WTC11 (cell line): ENCODE results near the gene TSHZ3.
A peak's percentile ranks its signal among the peaks of the same experiment; 100 is the strongest.

Source experiments
- ATF6 ChIP-seq: sonication (generic); formaldehyde crosslinking; IDR thresholded peaks from 2 replicates; pipeline ENCODE4 v1.8.1; 2023; ENCODE audit warnings: mild to moderate bottlenecking, missing genetic modification reagents
- CREM ChIP-seq: sonication (generic); formaldehyde crosslinking; IDR thresholded peaks from 2 replicates; pipeline ENCODE4 v1.8.1; 2022; ENCODE audit warnings: mild to moderate bottlenecking, missing genetic modification reagents, moderate library complexity
- CTCF ChIP-seq: fragments of 200-600 bp; IDR thresholded peaks from 2 replicates; pipeline ENCODE4 v1.8.0; 2022; ENCODE audit warnings: antibody characterized with exemption
- ETV6 ChIP-seq: sonication (generic); formaldehyde crosslinking; IDR thresholded peaks from 2 replicates; pipeline ENCODE4 v1.8.1; 2022; ENCODE audit warnings: mild to moderate bottlenecking, missing genetic modification reagents
- IRF1 ChIP-seq: sonication (generic); formaldehyde crosslinking; IDR thresholded peaks from 2 replicates; pipeline ENCODE4 v1.8.0; 2023; ENCODE audit warnings: missing genetic modification reagents
- USF2 ChIP-seq: sonication (generic); formaldehyde crosslinking; IDR thresholded peaks from 2 replicates; pipeline ENCODE4 v1.8.1; 2023; ENCODE audit warnings: mild to moderate bottlenecking, missing genetic modification reagents, moderate library complexity
- ZNF138 ChIP-seq: sonication (generic); formaldehyde crosslinking; conservative IDR thresholded peaks from 2 replicates; pipeline ENCODE4 v1.8.1; 2022; ENCODE audit warnings: mild to moderate bottlenecking, moderate library complexity, missing genetic modification reagents

GRCh38 chr19:31348481-31349159 lies 616 bp downstream of the TSHZ3 start:
- TF ChIP-seq CTCF (no peak), ZNF138 (CRISPR knock-in tag) (no peak), USF2 (no peak), CREM (CRISPR knock-in tag) (no peak), IRF1 (no peak), ATF6 (CRISPR knock-in tag) (no peak), ETV6 (CRISPR knock-in tag) (0 out of 2 replicates have a peak, but pooled peaks have one; percentile 53)
